ENCODE results near the gene AMDHD1. TPM values are rescaled to one million over a fixed set of nuclear protein-coding genes. Genes with fewer than 3 reads are reported as not detected.

AMDHD1 gene
- total and polyA plus RNA-seq, 2 of the 4 experiments (the other 2 are of a cell fraction), result under 0.01 TPM; not detected in 1

DNA sequence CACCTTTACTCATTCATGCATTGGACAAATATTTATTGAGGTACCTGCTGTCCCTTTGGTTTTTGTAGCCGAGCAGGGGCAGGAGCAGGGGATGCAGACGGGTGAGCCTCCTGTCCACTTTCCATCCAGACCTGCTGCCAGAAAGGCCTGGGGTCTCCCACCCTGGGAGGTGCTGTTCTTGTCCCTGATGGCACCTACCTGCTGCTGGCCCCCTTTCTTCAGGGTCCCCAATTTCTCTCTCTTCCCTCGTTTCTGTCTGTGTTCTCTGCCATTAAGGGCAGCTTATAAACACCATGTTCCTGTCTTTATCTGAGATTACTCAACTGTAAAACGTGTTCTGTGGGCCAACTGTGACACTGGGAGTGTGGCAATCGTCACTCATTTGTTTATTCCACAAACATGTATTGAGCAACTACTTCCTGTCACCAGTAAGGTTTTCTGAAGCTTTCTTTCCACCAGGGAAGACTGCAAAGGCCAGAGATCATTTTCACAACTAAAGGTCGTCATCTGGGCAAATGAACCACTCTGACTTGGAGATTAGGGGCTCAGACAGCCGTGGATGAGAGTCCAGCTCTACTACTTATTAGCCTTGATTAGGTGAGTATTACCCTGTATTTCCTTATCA, 53.0 kb downstream of the AMDHD1 start, which contains the start of gene HAL:
Gene HAL (minus strand): TSS at position 311 of the 625 bp plus-strand sequence. CDS start 434 bp downstream, outside the sequence.
- no peaks in the 10 kb centered on the region for H4K20me1 ChIP-seq (ENCODE audit: insufficient read depth, low read length)
- no peak within 1 kb of the TSS for H2BK15ac ChIP-seq (ENCODE audit: low read depth, low read length)
- ATAC-seq (ENCODE audit: low read depth) (no peak), DNase-seq (no peak)
- no peak within 1 kb of the TSS for H3K14ac ChIP-seq (replicated peaks; ENCODE audit: low read depth, low read length)
- no peak within 1 kb of the TSS for H3K4me2 ChIP-seq (ENCODE audit: low read depth, low read length)
- in situ Hi-C loops (cut with MboI; ENCODE audit: low sequenced_read_pairs), result no loop called here
- H3K79me1 ChIP-seq (ENCODE audit: low read depth in 1 of 2, low read length in 2 of 2), result no peaks in the 10 kb centered on the region
- no peak within 1 kb of the TSS for H3K4me3 ChIP-seq (ENCODE audit: insufficient read depth, low read depth, low read length)
- H2BK120ac ChIP-seq (ENCODE audit: low read depth, low read length), result no peak within 1 kb of the TSS
- peaks cover 4% of the 10 kb centered on the region for H3K27me3 ChIP-seq (ENCODE audit: control insufficient read depth, insufficient read depth, low read length)
- no peak within 1 kb of the TSS for H2BK5ac ChIP-seq (ENCODE audit: low read depth, low read length, poor library complexity, severe bottlenecking)
- H3K9me3 ChIP-seq (ENCODE audit: control insufficient read depth, insufficient read depth, low read length), result no peaks in the 10 kb centered on the region
- ChIA-PET POLR2A (ENCODE audit: unreplicated experiment) (no interaction called here), CTCF (interaction anchor here (2.2 kb wide), 1 partner anchor 520 kb away, joined by 5 read pairs; no protein-coding TSS in a partner anchor)
- H2AK5ac ChIP-seq (ENCODE audit: low read depth, low read length), result no peak within 1 kb of the TSS
- no peaks in the 10 kb centered on the region for H3K4me1 ChIP-seq (ENCODE audit: control insufficient read depth, insufficient read depth, low read length)
- no peak within 1 kb of the TSS for H3K18ac ChIP-seq (ENCODE audit: low read depth, low read length)
- no peak within 1 kb of the TSS for H2AFZ ChIP-seq (replicated peaks; ENCODE audit: low read length, poor library complexity)
- no peak within 1 kb of the TSS for H4K5ac ChIP-seq (ENCODE audit: low read depth, low read length)
- no peak within 1 kb of the TSS for H3K23ac ChIP-seq (ENCODE audit: low read depth, low read length)
- no CpG with 5 or more reads among the region's 7 CpGs for WGBS, 2 experiments (ENCODE audit: extremely low coverage in 2 of 2, insufficient read length in 1 of 2)
- dilution Hi-C loops (cut with HindIII; ENCODE audit: low sequenced_read_pairs, unreplicated experiment), result no loop called here
- H3K4ac ChIP-seq (ENCODE audit: low read depth, low read length), result no peak within 1 kb of the TSS
- H3K27ac ChIP-seq (ENCODE audit: insufficient read depth, low read length), result no peak within 1 kb of the TSS
- no peak within 1 kb of the TSS for H3K56ac ChIP-seq (ENCODE audit: extremely low read depth, insufficient read depth, low read length)
- H4K8ac ChIP-seq (ENCODE audit: low read depth in 2 of 2, low read length in 2 of 2), result no peak within 1 kb of the TSS
- BruUV-seq (replicated peaks), result no TSS peak
- intact Hi-C loops (cut with micrococcal nuclease), result no loop called here
- H3K9me1 ChIP-seq (ENCODE audit: insufficient read depth, low read length), result no peaks in the 10 kb centered on the region; the same call in 1 of the 2 replicates
- H2BK20ac ChIP-seq (ENCODE audit: low read depth, low read length), result no peak within 1 kb of the TSS
- no peak within 1 kb of the TSS for H3K9ac ChIP-seq (ENCODE audit: low read depth, low read length)
- H2AK9ac ChIP-seq (replicated peaks; ENCODE audit: low read depth, low read length, poor library complexity), result no peak within 1 kb of the TSS
- no peak within 1 kb of the TSS for H4K91ac ChIP-seq (ENCODE audit: insufficient read depth, low read depth, low read length)
- TF ChIP-seq RCOR1 (IDR thresholded peaks at IDR 0.05; ENCODE audit: insufficient replicate concordance, low read length) (no peak), CHD1 (IDR thresholded peaks at IDR 0.05; ENCODE audit: low read depth, low read length) (no peak), MAFK (IDR thresholded peaks at IDR 0.05; ENCODE audit: low read depth, low read length) (no peak), CEBPB (IDR thresholded peaks at IDR 0.05; ENCODE audit: low read depth, low read length) (peak; percentile 31; the same call in 1 of the 2 replicates), FOS (IDR thresholded peaks at IDR 0.05; ENCODE audit: low read depth, low read length) (no peak), BHLHE40 (IDR thresholded peaks at IDR 0.05; ENCODE audit: low read depth, low read length) (0 out of 2 replicates have a peak, but pooled peaks have one; percentile 9)
- TF ChIP-seq, protein P1, sequence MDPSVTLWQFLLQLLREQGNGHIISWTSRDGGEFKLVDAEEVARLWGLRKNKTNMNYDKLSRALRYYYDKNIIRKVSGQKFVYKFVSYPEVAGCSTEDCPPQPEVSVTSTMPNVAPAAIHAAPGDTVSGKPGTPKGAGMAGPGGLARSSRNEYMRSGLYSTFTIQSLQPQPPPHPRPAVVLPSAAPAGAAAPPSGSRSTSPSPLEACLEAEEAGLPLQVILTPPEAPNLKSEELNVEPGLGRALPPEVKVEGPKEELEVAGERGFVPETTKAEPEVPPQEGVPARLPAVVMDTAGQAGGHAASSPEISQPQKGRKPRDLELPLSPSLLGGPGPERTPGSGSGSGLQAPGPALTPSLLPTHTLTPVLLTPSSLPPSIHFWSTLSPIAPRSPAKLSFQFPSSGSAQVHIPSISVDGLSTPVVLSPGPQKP (IDR thresholded peaks at IDR 0.05; ENCODE audit: borderline replicate concordance, low read depth, low read length), result no peak
- H3K36me3 ChIP-seq (ENCODE audit: control insufficient read depth, insufficient read depth, low read length), result peaks cover 3% of the 10 kb centered on the region; the same call in 1 of the 2 replicates
